Ishikawa (cell line): ENCODE measurements around the gene CBARP.

Experiments
- CEBPB ChIP-seq: IDR thresholded peaks from 2 replicates; pipeline ENCODE4 v1.6.1; 2012
- EGR1 ChIP-seq: IDR thresholded peaks from 2 replicates; pipeline ENCODE4 v1.6.1; 2012
- EP300 ChIP-seq: IDR thresholded peaks from 2 replicates; pipeline ENCODE4 v1.6.1; 2012; ENCODE audit warnings: borderline replicate concordance
- NFIC ChIP-seq: IDR thresholded peaks from 2 replicates; pipeline ENCODE4 v1.6.1; 2012
- RAD21 ChIP-seq: IDR thresholded peaks from 2 replicates; pipeline ENCODE4 v1.6.1; 2012; ENCODE audit warnings: low read depth
- TAF1 ChIP-seq: IDR thresholded peaks from 2 replicates; pipeline ENCODE4 v1.6.1; 2012; ENCODE audit warnings: low read depth, mild to moderate bottlenecking
- TCF12 ChIP-seq: IDR thresholded peaks from 2 replicates; pipeline ENCODE4 v1.6.1; 2012; ENCODE audit warnings: low read depth
- TEAD4 ChIP-seq: IDR thresholded peaks from 2 replicates; pipeline ENCODE4 v1.6.1; 2012
- YY1 ChIP-seq: IDR thresholded peaks from 2 replicates; pipeline ENCODE4 v1.6.1; 2012; ENCODE audit warnings: low read depth
- ZBTB7A ChIP-seq: IDR thresholded peaks from 2 replicates; pipeline ENCODE4 v1.6.1; 2012; ENCODE audit warnings: low read depth
- TF ChIP-seq, protein P1 (sequence below): IDR thresholded peaks from 2 replicates; pipeline ENCODE4 v1.6.1; 2012
- TF ChIP-seq, protein P2 (sequence below): IDR thresholded peaks from 2 replicates; pipeline ENCODE4 v1.6.1; 2012; ENCODE audit warnings: low read depth, mild to moderate bottlenecking
- TF ChIP-seq, protein P3 (sequence below): IDR thresholded peaks from 2 replicates; pipeline ENCODE4 v1.6.1; 2012

DNA sequence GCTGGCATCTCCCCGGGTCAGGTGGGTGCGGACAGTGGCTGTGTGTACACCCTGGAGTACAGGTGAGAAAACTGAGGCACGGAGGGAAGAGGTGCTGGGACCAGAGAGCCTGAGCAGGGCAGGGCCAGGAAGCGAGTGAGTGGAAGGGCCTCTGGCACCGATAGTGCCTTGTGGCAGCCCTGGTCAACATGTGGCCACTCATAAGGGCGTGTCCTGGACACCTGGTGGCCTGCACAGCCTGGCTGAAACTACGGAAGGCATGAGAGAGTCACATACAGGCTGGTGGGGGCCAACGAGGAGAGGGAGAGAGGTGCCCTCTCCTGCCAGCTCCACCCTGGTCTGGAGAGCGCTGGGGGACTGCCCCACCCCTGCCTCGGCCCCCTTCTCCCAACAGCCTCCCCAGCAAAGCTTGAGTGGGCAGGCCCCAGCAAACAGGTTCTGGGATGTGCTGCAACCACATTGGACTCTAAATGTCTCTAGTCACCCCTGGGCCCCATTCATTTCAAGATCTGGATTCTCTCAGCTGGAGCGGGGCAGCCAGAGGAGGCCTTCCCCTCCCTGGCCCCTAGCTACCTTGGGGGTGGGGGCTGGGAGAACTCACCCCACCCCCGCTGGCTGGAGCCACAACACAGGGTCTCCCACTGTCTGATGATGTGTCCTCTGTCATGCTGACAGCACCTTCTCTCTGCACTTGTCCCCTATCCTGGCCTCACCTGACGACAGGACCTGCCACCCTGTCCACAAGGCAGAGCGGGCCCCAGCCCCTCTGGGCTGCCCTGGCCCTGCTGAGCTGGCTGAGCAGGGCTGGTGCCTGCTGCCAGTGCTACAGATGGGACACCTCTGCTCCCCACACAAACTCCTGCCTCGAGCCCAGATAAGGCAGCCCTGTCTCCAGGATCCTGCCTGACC is 5.8 kb downstream of the CBARP start:
- no peak for TF ChIP-seq TAF1
- TF ChIP-seq, protein P1, sequence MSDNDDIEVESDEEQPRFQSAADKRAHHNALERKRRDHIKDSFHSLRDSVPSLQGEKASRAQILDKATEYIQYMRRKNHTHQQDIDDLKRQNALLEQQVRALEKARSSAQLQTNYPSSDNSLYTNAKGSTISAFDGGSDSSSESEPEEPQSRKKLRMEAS = peak; percentile 59
- TF ChIP-seq TCF12 = no peak
- TF ChIP-seq NFIC = no peak
- no peak for TF ChIP-seq EP300
- TF ChIP-seq RAD21 = no peak
- TF ChIP-seq CEBPB = no peak
- no peak for TF ChIP-seq ZBTB7A
- no peak for TF ChIP-seq EGR1
- no peak for TF ChIP-seq YY1
- TF ChIP-seq, protein P2, sequence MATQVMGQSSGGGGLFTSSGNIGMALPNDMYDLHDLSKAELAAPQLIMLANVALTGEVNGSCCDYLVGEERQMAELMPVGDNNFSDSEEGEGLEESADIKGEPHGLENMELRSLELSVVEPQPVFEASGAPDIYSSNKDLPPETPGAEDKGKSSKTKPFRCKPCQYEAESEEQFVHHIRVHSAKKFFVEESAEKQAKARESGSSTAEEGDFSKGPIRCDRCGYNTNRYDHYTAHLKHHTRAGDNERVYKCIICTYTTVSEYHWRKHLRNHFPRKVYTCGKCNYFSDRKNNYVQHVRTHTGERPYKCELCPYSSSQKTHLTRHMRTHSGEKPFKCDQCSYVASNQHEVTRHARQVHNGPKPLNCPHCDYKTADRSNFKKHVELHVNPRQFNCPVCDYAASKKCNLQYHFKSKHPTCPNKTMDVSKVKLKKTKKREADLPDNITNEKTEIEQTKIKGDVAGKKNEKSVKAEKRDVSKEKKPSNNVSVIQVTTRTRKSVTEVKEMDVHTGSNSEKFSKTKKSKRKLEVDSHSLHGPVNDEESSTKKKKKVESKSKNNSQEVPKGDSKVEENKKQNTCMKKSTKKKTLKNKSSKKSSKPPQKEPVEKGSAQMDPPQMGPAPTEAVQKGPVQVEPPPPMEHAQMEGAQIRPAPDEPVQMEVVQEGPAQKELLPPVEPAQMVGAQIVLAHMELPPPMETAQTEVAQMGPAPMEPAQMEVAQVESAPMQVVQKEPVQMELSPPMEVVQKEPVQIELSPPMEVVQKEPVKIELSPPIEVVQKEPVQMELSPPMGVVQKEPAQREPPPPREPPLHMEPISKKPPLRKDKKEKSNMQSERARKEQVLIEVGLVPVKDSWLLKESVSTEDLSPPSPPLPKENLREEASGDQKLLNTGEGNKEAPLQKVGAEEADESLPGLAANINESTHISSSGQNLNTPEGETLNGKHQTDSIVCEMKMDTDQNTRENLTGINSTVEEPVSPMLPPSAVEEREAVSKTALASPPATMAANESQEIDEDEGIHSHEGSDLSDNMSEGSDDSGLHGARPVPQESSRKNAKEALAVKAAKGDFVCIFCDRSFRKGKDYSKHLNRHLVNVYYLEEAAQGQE = no peak
- no peak for TF ChIP-seq TEAD4
- TF ChIP-seq, protein P3, sequence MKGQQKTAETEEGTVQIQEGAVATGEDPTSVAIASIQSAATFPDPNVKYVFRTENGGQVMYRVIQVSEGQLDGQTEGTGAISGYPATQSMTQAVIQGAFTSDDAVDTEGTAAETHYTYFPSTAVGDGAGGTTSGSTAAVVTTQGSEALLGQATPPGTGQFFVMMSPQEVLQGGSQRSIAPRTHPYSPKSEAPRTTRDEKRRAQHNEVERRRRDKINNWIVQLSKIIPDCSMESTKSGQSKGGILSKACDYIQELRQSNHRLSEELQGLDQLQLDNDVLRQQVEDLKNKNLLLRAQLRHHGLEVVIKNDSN = peak; percentile 25; the same call in 1 of the 2 replicates
